Stomach (tissue), 4 donors: ENCODE results near the gene PRPF6.

Source experiments
- CTCF ChIP-seq, 7 experiments: fragments of 450-650 bp in 4 of 7; fragments of 200-600 bp in 3 of 7; sonication (generic) in 3 of 7; IDR thresholded peaks; one replicate each; pipeline ENCODE4 v1.5.1; 2016 to 2019; ENCODE audit warnings: antibody characterized with exemption in 7 of 7, control low read depth in 2 of 7, mild to moderate bottlenecking in 1 of 7
- POLR2A ChIP-seq, 4 donors: fragments of 450-650 bp; IDR thresholded peaks; one replicate each; pipeline ENCODE4 v1.6.1; 2016; ENCODE audit warnings: antibody characterized with exemption in 4 of 4, control low read depth in 2 of 4, mild to moderate bottlenecking in 1 of 4, moderate library complexity in 1 of 4

GRCh38 chr20:64000906-64001305, 20.0 kb downstream of the PRPF6 start:
- no peak for TF ChIP-seq POLR2A (IDR thresholded peaks at IDR 0.05)
- TF ChIP-seq CTCF (IDR thresholded peaks at IDR 0.05): no peak
